IMR-90 (cell line): Measurements from ENCODE around the gene C12orf75. TPM values are rescaled to one million over a fixed set of nuclear protein-coding genes. Genes with fewer than 3 reads are reported as not detected.
"Not testable (repeated sequence)": the region's sequence is repeated elsewhere in the genome, so short reads cannot be mapped to it uniquely, and the experiment has no call there.

Experiments used
- ATAC-seq: fragments of 200-7000 bp; cut with Tn5 transposase; 2 replicates; pipeline ENCODE4 v1.9.1; 2020; ENCODE audit warnings: low read depth, mild to moderate bottlenecking, moderate library complexity
- BruUV-seq: library from RNA; stranded (reverse); fragments of 400-500 nt; replicated peaks from 2 replicates; lab custom pipeline; 2021; lab: Mats Ljungman, UMichigan
- CTCF ChIA-PET: fragments of 300-600 bp; formaldehyde crosslinking; extraction: SDS; loops from one replicate; lab custom pipeline; 2021; ENCODE audit warnings: antibody characterized with exemption; lab: Yijun Ruan, JAX
- POLR2A ChIA-PET: fragments of 300-600 bp; sonication (Branson Sonifier 250); formaldehyde crosslinking; loops from one replicate; lab custom pipeline; 2022; ENCODE audit warnings: antibody characterized with exemption; ENCODE audit not compliant: unreplicated experiment; lab: Charles Lee
- DNase-seq: peaks from one replicate; pipeline ENCODE4 v3.0.0; 2013
- H2AFZ ChIP-seq: replicated peaks from 2 replicates; pipeline ENCODE3; 2013; ENCODE audit warnings: low read length, mild to moderate bottlenecking; ENCODE audit not compliant: poor library complexity
- H2AK5ac ChIP-seq: 2 replicates; pipeline ENCODE4 v1.6.1; 2013; ENCODE audit warnings: low read depth, low read length, inconsistent platforms
- H2AK9ac ChIP-seq: replicated peaks from 2 replicates; pipeline ENCODE3; 2013; ENCODE audit warnings: mild to moderate bottlenecking, low read depth, low read length, moderate library complexity; ENCODE audit not compliant: poor library complexity
- H2BK120ac ChIP-seq: 2 replicates; pipeline ENCODE4 v1.6.1; 2013; ENCODE audit warnings: low read depth, low read length, inconsistent platforms
- H2BK15ac ChIP-seq: 3 replicates; pipeline ENCODE4 v1.6.1; 2013; ENCODE audit warnings: low read depth, low read length, inconsistent platforms
- H2BK20ac ChIP-seq: 2 replicates; pipeline ENCODE4 v1.6.1; 2013; ENCODE audit warnings: low read depth, mild to moderate bottlenecking, inconsistent platforms, low read length, moderate library complexity
- H2BK5ac ChIP-seq: 2 replicates; pipeline ENCODE4 v1.6.1; 2013; ENCODE audit warnings: mild to moderate bottlenecking, low read depth, low read length, inconsistent platforms; ENCODE audit not compliant: poor library complexity, severe bottlenecking
- H3K14ac ChIP-seq: replicated peaks from 2 replicates; pipeline ENCODE4 v1.6.1; 2013; ENCODE audit warnings: low read depth, low read length, inconsistent platforms
- H3K18ac ChIP-seq: 2 replicates; pipeline ENCODE4 v1.6.1; 2013; ENCODE audit warnings: low read depth, low read length, control low read depth
- H3K23ac ChIP-seq: 2 replicates; pipeline ENCODE4 v1.6.1; 2013; ENCODE audit warnings: low read depth, low read length, inconsistent platforms
- H3K27ac ChIP-seq: 2 replicates; pipeline ENCODE4 v1.5.1; 2013; ENCODE audit warnings: mild to moderate bottlenecking, control low read depth, low read length; ENCODE audit not compliant: insufficient read depth
- H3K27me3 ChIP-seq: 2 replicates; pipeline ENCODE4 v1.6.1; 2013; ENCODE audit warnings: low read length; ENCODE audit not compliant: control insufficient read depth, insufficient read depth
- H3K36me3 ChIP-seq: 2 replicates; pipeline ENCODE4 v1.6.1; 2013; ENCODE audit warnings: low read length, mixed read lengths; ENCODE audit not compliant: control insufficient read depth, insufficient read depth
- H3K4ac ChIP-seq: 2 replicates; pipeline ENCODE4 v1.6.1; 2013; ENCODE audit warnings: low read depth, low read length, inconsistent platforms
- H3K4me1 ChIP-seq: 2 replicates; pipeline ENCODE4 v1.6.1; 2013; ENCODE audit warnings: low read length, mixed read lengths; ENCODE audit not compliant: control insufficient read depth, insufficient read depth
- H3K4me2 ChIP-seq: 2 replicates; pipeline ENCODE4 v1.6.1; 2013; ENCODE audit warnings: low read depth, mild to moderate bottlenecking, control low read depth, low read length, moderate library complexity
- H3K4me3 ChIP-seq: 2 replicates; pipeline ENCODE4 v1.5.1; 2013; ENCODE audit warnings: low read depth, mild to moderate bottlenecking, control low read depth, low read length, moderate library complexity; ENCODE audit not compliant: insufficient read depth
- H3K56ac ChIP-seq: 2 replicates; pipeline ENCODE4 v1.6.1; 2013; ENCODE audit warnings: low read length, inconsistent platforms; ENCODE audit not compliant: insufficient read depth; ENCODE audit errors: extremely low read depth
- H3K79me1 ChIP-seq, 2 experiments: 2 replicates each; pipeline ENCODE4 v1.6.1; 2013; ENCODE audit warnings: low read length in 2 of 2, inconsistent platforms in 1 of 2, low read depth in 1 of 2
- H3K9ac ChIP-seq: 2 replicates; pipeline ENCODE4 v1.6.1; 2013; ENCODE audit warnings: low read depth, low read length, control low read depth
- H3K9me1 ChIP-seq: 2 replicates; pipeline ENCODE4 v1.6.1; 2013; ENCODE audit warnings: low read length, inconsistent platforms; ENCODE audit not compliant: insufficient read depth
- H3K9me3 ChIP-seq: 2 replicates; pipeline ENCODE4 v1.6.1; 2013; ENCODE audit warnings: low read length; ENCODE audit not compliant: control insufficient read depth, insufficient read depth
- H4K20me1 ChIP-seq: 2 replicates; pipeline ENCODE4 v1.6.1; 2013; ENCODE audit warnings: low read length, inconsistent platforms; ENCODE audit not compliant: insufficient read depth
- H4K5ac ChIP-seq: 2 replicates; pipeline ENCODE4 v1.6.1; 2013; ENCODE audit warnings: mild to moderate bottlenecking, low read depth, low read length, control low read depth
- H4K8ac ChIP-seq, 2 experiments: 2 replicates each; pipeline ENCODE4 v1.6.1; 2013; ENCODE audit warnings: low read depth in 2 of 2, low read length in 2 of 2, control low read depth in 1 of 2, inconsistent platforms in 1 of 2
- H4K91ac ChIP-seq: 2 replicates; pipeline ENCODE4 v1.6.1; 2013; ENCODE audit warnings: low read depth, low read length, inconsistent platforms; ENCODE audit not compliant: insufficient read depth
- CEBPB ChIP-seq: IDR thresholded peaks from 2 replicates; pipeline ENCODE4 v1.6.1; 2012; ENCODE audit warnings: low read depth, low read length, improper control_type of control experiment
- FOS ChIP-seq: fragments of 150-350 bp; IDR thresholded peaks from 2 replicates; pipeline ENCODE4 v1.6.1; 2016; ENCODE audit warnings: low read depth, low read length
- POLR2A ChIP-seq: IDR thresholded peaks from 2 replicates; pipeline ENCODE4 v1.6.1; 2012; ENCODE audit warnings: mild to moderate bottlenecking, low read depth, low read length
- RFX5 ChIP-seq: IDR thresholded peaks from 2 replicates; pipeline ENCODE4 v1.8.0; 2012; ENCODE audit warnings: low read depth, mild to moderate bottlenecking, low read length, moderate library complexity
- WGBS, 2 experiments: methylation state at CpG; one replicate each; pipeline versions ENCODE4 v1.1.5 to v1.1.7; 2013; ENCODE audit warnings: missing lambda C conversion rate in 2 of 2; ENCODE audit not compliant: insufficient read length in 1 of 2; ENCODE audit errors: extremely low coverage in 2 of 2; 5-methylcytosine and 5-hydroxymethylcytosine counted together
- dilution Hi-C: fragments of 300-500 bp; cut with HindIII; formaldehyde crosslinking; loops from one replicate; pipeline ENCODE4 v1.14.3; 2018; ENCODE audit warnings: low sequenced_read_pairs; ENCODE audit not compliant: unreplicated experiment
- in situ Hi-C: fragments of 300-500 bp; cut with MboI; formaldehyde crosslinking; loops from 3 replicates; pipeline ENCODE4 v1.14.3; 2019; ENCODE audit warnings: low sequenced_read_pairs, inconsistent platforms, mixed read lengths
- intact Hi-C: fragments of 100-400 bp; cut with micrococcal nuclease; formaldehyde crosslinking; loops from 2 replicates; pipeline ENCODE4 v1.10.0; 2022
- polyA plus RNA-seq, 3 experiments: library from polyadenylated mRNA; depleted of rRNA; stranded (reverse); fragments of >200 nt; gene quantifications; 2 replicates each; pipeline ENCODE4 v1.2.3, GENCODE V29; 2012; ENCODE audit warnings: low replicate concordance in 1 of 3
- total RNA-seq: library from RNA; depleted of rRNA; stranded (reverse); fragments of >200 nt; gene quantifications from 2 replicates; pipeline ENCODE4 v1.2.3, GENCODE V29; 2012

The C12orf75 gene
- total and polyA plus RNA-seq, 2 of the 4 experiments (the other 2 are of a cell fraction): 145 to 278 TPM

GRCh38 chr12:105341010-105341409 is 10.5 kb downstream of the C12orf75 start:
- no peak overlapping the region for H3K56ac ChIP-seq
- no CpG with 5 or more reads among the region's 2 CpGs for WGBS, 2 experiments
- H3K23ac ChIP-seq: no peak overlapping the region
- 0 out of 2 replicates have a peak overlapping the region, but pooled peaks have one; percentile 9 for H2BK20ac ChIP-seq
- H3K4me2 ChIP-seq: no peak overlapping the region
- intact Hi-C loops: no loop called here
- no peak overlapping the region for H4K5ac ChIP-seq
- ChIA-PET POLR2A (no interaction called here), CTCF (no interaction called here)
- H4K8ac ChIP-seq: no peak overlapping the region; a peak in 1 of 4 replicates
- H3K4ac ChIP-seq: peak overlapping the region; percentile 46; the same call in 1 of the 2 replicates
- H2BK5ac ChIP-seq: peak overlapping the region; percentile 56
- DNase-seq (peak; percentile 87), ATAC-seq (peak; percentile 67)
- H4K20me1 ChIP-seq: peaks cover 59% of the 10 kb centered on the region
- 0 out of 3 replicates have a peak overlapping the region, but pooled peaks have one; percentile 21 for H2BK15ac ChIP-seq
- H2BK120ac ChIP-seq: peak overlapping the region; percentile 30; the same call in 1 of the 2 replicates
- H3K14ac ChIP-seq: peak overlapping the region; percentile 39; the same call in 1 of the 2 replicates
- peak overlapping the region; percentile 43; the same call in 1 of the 2 replicates for H2AK5ac ChIP-seq
- H3K9me1 ChIP-seq: peaks cover 26% of the 10 kb centered on the region
- no peak overlapping the region for H3K9ac ChIP-seq
- no peak for TF ChIP-seq RFX5
- TF ChIP-seq POLR2A: no peak
- peak; percentile 47; the same call in 1 of the 2 replicates for TF ChIP-seq FOS
- peak; percentile 94 for TF ChIP-seq CEBPB
- H3K79me1 ChIP-seq: peaks cover 31 to 46% of the 10 kb centered on the region in 2 experiments; a peak in 3 of 4 replicates
- peaks cover 7% of the 10 kb centered on the region for H3K36me3 ChIP-seq
- no peak overlapping the region for H2AFZ ChIP-seq
- peaks cover 5% of the 10 kb centered on the region for H3K9me3 ChIP-seq
- H3K4me3 ChIP-seq: no peak overlapping the region
- peak overlapping the region; percentile 75 for H2AK9ac ChIP-seq
- in situ Hi-C loops: no loop called here
- no peak overlapping the region for H4K91ac ChIP-seq
- dilution Hi-C loops: no loop called here
- peak overlapping the region; percentile 49; the same call in 1 of the 2 replicates for H3K27ac ChIP-seq
- no peak overlapping the region for H3K18ac ChIP-seq
- H3K4me1 ChIP-seq: peaks cover 16% of the 10 kb centered on the region
- H3K27me3 ChIP-seq: no peaks in the 10 kb centered on the region
- no TSS peak for BruUV-seq

DNA sequence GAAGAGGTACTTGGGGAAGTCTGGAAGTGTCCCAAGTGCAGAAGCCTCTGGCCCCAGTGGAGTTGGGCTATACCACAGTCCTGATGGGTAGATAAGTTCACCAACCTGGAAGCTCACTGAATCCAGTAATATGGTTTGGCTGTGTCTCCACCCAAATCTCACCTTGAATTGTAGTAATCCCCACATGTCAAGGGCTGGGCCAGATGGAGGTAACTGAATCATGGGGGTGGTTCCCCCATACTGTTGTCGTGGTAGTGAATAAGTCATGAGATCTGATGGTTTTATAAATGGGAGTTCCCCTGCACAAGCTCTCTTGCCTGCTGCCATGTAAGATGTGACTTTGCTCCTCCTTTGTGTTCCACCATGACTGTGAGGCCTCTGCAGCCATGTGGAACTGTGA is 11.1 kb downstream of the C12orf75 start:
- intact Hi-C loops, POLR2A ChIA-PET, H3K18ac ChIP-seq, H3K9ac ChIP-seq, H4K91ac ChIP-seq, dilution Hi-C loops, H3K4me3 ChIP-seq, H3K56ac ChIP-seq, DNase-seq, H2AFZ ChIP-seq, CTCF ChIA-PET, in situ Hi-C loops, H3K23ac ChIP-seq, H3K9me3 ChIP-seq, H3K36me3 ChIP-seq, BruUV-seq, H3K27me3 ChIP-seq, H3K4me2 ChIP-seq, H3K27ac ChIP-seq, H4K5ac ChIP-seq, ATAC-seq: not testable (repeated sequence)
- Histone ChIP-seq H2BK20ac (peak overlapping the region; percentile 9), H2AK5ac (peak overlapping the region; percentile 43; the same call in 1 of the 2 replicates), H2BK15ac (0 out of 3 replicates have a peak overlapping the region, but pooled peaks have one; percentile 21), H3K14ac (peak overlapping the region; percentile 39; the same call in 1 of the 2 replicates), H3K9me1 (peaks cover 21% of the 10 kb centered on the region), H2AK9ac (peak overlapping the region; percentile 75), H3K4ac (peak overlapping the region; percentile 46), H2BK120ac (peak overlapping the region; percentile 30; the same call in 1 of the 2 replicates), H3K4me1 (peaks cover 12% of the 10 kb centered on the region), H2BK5ac (peak overlapping the region; percentile 40), H4K8ac (peak overlapping the region in 1 of 2 experiments; percentile 21; a peak in 1 of 4 replicates), H3K79me1 (peaks cover 33 to 42% of the 10 kb centered on the region in 2 experiments), H4K20me1 (peaks cover 56% of the 10 kb centered on the region)
- no CpG with 5 or more reads among the region's 1 CpG for WGBS, 2 experiments
